HG02623 (cell line): ENCODE results near the gene CRYAA.
"Not testable (repeated sequence)": the region's sequence is repeated elsewhere in the genome, so short reads cannot be mapped to it uniquely, and the experiment has no call there.

Source experiments
- ATAC-seq: cut with Tn5 transposase; IDR thresholded peaks from one replicate; pipeline ENCODE4 v1.9.1; 2021; ENCODE audit warnings: moderate library complexity; ENCODE audit not compliant: unreplicated experiment

CRYAA gene

DNA sequence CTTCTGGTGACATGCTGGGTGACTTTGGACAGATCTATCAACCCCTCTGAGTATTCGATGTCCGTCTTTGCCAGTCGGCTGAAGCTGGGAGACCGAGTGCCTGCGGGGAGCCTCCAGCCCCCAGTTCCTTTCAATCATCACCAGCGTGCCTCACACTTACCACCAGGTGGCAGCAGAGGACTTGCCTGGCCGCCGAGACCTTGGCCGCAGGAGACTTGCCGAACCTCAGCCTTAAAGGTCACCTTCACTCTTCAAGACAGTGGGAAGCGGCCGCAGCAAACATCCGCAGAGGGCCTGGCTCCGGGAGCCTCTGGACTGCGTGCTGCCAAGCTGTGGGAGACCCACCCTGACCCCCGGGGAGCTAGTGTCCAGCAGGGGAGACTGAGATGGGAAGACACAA lies 7.8 kb downstream of the CRYAA start:
- ATAC-seq = not testable (repeated sequence)

DNA sequence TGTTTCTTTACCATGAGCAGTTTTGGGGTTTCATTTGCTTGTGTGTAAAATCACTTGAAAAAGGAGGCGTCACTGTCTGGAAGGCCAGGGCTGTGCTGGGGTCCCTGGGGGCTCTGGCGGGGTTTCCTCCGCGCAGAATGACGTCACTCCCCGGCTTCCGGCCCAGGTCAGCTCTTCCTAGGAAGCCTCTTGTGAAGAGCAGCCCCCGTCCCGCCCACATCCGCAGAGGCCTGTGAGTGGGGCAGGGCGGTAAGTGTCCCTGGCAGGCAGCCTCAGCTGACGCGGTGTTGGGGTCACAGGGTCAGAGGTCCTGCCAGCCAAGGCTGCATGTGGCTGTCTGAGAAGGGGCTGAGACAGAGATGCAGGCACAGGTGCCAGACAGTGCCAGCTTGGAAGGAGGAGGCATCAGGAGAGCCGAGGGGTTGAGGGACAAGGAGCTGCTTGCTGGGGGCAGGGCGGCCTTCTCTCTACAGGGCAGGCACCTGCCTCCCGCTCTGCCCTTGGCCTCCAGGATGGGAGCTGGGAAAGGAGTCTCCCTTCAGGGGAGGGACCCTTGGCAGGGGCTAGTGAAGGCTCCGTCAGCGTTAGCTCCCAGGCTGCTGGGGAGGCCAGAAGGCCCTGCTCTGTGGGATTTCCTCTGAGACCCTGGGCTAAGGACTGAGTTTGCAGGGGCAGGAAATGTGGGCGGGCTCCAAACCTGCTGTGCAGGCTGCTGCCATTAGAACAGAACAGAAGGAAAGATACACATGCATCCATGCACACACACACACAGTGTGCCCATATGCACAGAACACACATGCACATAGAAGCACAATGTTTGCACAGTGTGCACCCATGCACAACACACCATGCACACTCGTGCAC lies 8.5 kb downstream of the CRYAA start:
- ATAC-seq = not testable (repeated sequence)

DNA sequence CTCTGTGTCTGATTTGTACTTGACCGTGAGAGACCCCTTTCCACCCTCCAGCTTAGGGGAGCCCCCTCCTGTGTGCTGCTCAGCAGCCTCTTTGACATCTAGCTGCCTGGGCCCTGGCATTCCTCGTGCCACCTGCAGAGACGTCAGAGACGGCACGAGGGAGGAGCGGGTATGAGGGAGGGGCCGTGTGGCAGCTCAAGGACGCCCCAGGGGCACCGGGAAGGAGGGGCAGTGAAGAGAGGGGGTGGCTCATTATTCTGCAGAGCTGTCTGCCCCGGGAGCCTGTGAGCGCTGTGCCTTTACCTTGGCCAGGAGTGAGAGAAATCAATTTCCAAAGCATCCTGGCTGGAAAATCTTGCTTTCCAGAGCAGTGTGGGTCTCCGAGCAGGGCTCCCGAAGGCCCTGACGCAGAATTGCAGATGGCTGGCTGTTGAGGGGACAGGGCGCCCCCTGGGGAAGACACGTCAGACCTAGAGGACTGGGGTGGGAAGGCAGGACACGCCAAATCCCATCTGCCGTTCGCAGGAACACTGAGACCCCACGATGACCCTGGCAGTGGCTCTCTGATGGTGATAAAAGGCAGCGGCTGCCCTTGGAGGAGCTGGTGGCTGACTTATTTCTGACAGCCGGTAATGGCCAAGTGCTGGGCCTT lies 9.5 kb downstream of the CRYAA start:
- ATAC-seq = not testable (repeated sequence)

DNA sequence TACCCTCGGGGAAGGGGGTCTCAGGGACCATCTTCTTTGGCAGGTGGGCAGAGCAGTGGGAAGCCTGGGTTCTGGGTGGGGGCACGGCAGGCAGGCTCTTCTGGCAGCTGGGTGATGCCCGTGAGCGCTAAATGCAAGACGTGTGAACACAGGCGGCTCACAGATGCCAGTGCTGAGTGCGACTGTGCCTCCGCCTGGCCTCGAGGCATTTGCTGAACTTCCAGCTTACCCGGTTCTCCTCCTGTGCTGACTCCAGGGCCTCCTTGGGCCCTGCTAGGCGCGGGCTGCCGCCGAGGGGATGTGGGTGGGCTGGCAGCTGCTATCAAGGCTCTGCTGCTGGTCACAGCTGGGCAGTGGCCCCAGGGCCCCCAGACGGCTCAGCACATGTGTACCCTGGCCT lies 12.2 kb downstream of the CRYAA start:
- not testable (repeated sequence) for ATAC-seq

DNA sequence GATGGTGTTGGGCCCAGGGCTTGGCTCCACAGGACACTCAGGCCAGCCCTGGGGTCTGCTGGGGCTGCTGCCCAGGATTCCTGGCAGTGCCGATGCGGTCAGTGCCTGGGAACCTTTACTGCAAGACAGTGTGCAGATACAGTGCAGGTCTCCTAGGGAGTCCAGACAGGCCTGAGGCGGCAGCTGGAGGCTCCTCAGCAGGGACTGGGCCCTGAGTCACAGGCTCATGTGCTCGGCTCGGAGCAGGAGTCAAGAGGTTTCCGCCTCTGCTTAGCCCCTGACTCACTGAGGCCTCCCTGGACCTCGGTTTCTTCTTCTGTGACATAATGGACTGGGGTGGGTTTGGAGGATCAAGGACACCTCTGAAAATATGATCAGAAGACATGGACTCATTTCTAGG lies 18.5 kb downstream of the CRYAA start:
- ATAC-seq = not testable (repeated sequence)

DNA sequence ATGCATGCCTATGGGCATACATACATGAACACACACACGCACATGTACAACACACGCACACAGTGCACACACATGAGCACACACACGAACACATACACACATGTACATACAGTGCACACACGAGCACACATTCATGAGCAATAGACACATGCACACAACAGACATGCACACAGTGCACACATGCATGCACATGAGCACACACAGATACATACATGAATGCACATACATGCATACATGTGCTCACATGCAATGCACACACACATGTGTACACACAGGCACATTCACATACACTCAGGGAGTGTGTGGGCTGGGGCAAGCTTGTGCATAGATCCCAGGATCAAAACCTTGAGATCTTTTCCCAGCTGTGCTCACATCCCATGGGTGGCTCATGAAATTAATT lies 18.9 kb downstream of the CRYAA start:
- no peak for ATAC-seq

DNA sequence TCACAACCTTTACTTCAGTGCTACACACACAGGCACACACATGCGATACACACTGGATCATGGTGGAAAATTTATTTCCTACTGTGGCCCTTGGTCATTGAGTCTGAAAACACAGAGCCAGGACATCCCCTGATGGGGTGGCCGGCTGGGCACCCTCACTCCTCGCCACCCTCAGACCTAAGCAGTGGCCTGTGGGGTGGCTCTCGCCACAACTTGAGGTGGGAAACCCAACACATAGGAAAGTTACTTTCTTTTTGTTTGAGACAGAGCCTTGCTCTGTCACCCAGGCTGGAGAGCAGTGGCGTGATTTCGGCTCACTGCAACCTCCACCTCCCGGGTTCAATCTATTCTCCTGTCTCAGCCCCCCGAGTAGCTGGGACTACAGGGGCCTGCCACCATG lies 19.4 kb downstream of the CRYAA start:
- no peak for ATAC-seq

DNA sequence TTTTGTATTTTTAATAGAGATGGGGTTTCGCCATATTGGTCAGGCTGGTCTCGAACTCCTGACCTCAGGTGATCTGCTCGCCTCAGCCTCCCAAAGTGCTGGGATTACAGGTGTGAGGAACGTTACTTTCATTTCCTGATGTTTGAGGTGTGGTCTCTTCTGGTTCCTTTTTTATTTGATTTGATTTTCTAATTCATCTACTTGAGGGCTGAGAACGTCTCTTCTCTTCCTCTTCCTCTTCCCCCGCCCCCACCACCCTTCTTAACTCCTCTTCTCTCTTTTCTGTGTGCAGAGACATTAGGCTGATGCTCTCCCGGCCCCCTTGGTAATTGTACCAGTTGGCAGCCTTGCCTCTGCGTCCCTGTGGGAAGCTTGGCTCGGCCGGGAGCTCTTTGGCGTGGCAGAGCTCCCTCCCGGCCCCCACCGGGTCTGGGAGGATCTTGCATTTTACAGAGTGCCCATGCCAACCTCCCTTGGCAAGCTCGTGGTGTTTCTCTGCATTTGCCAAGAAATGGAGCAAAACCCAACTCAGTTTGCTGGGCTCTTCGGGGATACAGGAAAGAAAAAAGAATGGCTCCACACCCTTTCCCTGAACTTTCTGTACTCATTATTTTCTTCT lies 19.9 kb downstream of the CRYAA start:
- no peak for ATAC-seq

DNA sequence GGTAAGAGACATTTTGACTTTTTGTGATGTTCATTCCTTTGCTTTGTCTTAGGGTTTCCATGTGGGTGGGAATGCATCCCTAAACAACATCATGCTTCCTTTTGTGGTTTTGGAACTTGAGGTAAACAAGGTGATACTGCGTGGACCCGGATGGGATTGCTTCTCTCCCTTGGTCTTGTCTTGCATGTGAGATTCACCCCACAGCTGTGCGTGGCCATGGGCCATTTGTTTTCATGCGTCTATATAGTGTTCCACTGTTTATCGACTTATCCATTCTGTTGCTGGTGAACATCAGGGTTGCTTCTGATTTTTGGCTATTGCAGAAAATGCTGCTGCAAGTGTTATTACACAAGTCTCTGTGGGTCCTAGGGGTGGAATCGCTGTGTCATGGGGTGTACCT lies 21.1 kb downstream of the CRYAA start:
- no peak for ATAC-seq

DNA sequence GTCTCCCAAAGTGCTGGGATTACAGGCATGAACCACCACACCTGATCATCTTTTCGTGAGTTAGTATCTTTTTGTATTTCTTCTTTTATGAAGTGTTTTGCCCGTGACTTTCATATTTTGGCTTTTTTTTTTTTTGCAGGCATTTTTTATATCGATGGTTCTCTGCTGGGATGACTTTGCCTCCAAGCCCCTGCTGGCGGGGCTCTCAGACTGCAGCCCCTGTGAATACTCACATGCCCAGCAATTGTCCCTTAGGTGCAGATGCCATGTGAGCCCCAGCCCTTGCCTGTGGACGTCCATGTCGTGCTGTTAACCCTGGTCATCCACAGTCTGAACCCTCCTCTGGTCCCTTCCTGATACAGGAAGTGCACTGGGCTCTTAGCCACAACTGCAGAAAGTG lies 21.7 kb downstream of the CRYAA start:
- ATAC-seq = no peak

DNA sequence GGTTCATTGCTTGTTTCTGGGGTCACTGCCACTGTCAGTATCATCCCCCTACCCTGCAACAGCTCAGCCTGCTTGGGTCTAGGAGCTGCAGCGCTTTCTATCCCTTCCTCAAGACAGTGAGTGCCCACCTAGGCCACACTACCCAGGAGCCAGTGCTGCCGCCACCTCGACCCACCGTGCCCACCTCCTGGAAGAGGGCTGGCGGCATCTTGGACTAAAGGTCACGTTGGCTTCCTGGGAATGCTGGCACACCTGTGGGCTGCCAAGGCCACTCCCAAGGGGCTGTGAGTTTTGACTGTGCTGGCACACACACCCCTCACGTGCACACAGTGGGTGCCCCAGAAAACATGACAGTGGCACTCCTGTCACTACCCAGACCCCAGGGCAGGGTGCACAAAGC lies 22.1 kb downstream of the CRYAA start:
- no peak for ATAC-seq

DNA sequence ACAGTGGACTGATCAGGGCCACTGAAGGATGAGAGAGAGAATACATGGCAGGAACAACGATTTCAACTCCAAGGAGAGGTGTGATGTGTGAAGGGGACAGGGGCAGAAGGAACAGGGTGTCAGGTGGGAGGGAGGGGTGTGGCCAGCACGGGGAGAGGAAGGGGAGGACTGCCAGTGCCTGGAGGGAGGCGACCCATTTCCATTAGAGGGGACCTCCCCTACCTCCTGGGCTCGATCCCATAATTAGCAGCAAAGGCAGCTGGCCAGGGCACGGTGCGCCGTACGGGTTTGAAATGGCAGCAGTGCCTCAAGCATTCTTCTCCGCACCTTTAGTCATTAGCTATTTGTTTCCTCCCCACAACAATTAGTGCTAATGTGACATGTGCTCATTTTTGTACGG lies 22.7 kb downstream of the CRYAA start:
- ATAC-seq = no peak

DNA sequence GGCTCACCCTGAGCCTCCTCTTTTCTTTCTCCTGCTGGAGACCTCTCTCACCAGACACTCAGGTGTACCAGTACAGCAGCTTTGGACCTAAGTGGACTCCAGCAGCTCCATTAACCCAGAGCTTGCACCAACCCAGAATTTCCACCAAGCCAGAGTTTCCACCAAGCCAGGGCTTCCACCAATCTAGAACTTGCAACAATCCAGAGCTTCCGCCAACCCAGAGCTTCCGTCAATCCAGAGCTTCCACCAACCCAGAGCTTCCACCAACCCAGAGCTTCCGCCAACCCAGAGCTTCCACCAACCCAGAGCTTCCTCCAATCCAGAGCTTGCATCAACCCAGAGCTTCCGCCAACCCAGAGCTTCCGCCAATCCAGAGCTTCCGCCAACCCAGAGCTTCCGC lies 23.2 kb downstream of the CRYAA start:
- ATAC-seq = no peak

DNA sequence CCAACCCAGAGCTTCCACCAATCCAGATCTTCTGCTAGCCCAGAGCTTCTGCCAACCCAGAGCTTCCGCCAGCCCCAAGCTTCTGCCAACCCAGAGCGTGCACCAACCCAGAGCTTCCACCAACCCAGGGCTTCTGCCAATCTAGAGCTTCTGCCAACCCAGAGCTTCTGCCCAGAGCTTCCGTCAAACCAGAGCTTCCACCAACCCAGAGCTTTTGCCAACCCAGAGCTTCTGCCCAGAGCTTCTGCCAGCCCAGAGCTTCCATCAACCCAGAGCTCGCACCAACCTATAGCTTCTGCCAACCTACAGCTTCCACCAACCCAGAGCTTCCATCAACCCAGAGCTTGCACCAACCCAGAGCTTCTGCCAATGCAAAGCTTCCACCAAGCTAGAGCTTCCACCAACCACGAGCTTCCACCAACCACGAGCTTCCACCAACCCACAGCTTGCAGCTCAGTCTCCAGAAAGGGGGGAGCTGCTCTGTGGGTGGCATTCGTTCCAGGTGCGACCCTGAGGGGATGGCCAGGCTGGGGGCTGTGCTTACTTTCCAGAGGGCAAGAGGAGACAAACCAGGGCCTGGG lies 23.8 kb downstream of the CRYAA start:
- ATAC-seq = no peak

DNA sequence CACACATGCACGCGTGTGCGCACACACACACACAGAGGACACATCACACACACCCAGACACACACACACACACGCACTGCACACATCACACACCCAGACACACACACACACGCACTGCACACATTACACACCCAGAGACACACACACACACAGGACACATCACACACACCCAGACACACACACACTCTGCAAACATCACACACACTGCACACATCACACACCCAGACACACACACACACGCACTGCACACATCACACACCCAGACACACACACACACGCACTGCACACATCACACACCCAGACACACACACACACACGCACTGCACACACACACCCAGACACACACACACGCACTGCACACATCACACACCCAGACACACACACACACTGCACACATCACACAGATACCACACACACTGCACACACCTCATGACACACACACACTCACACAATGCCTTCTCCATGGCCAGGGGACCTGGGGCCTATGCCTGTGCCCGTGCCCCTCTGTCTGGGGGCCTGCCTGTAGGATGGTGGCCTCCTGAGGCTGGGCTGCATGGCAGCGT lies 24.4 kb downstream of the CRYAA start:
- ATAC-seq = no peak

DNA sequence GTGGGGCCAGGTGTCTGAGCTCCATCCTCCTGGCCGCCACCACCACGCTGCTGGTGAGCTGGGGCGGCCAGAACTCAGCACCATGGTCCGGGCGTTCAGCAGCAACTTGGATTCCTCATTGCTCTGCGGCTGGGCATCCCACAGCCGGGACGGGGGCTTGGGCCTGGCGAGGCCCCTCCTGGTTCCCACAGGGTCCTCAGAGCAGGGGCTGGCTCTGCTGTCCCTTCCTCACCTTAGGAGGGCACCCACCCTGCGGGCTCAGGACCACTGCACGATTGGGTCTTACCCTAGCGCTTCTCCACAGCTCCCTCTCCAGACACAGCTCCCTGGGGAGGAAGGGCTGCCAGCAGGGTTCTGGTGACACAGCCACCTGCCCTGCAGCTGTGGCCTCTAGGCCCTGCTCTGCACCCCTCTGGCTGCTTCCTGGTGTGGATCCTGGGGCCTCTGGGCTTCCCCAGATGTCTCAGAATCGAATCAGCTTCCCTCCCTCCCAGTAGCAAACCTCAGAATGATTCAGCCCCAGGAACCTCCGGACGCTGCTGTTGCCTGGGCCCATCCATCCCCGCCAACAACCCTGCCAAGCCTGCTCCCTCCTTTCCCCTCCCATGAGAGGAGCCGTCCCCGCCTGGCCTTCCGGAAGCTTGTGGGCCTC lies 25.0 kb downstream of the CRYAA start:
- no peak for ATAC-seq

DNA sequence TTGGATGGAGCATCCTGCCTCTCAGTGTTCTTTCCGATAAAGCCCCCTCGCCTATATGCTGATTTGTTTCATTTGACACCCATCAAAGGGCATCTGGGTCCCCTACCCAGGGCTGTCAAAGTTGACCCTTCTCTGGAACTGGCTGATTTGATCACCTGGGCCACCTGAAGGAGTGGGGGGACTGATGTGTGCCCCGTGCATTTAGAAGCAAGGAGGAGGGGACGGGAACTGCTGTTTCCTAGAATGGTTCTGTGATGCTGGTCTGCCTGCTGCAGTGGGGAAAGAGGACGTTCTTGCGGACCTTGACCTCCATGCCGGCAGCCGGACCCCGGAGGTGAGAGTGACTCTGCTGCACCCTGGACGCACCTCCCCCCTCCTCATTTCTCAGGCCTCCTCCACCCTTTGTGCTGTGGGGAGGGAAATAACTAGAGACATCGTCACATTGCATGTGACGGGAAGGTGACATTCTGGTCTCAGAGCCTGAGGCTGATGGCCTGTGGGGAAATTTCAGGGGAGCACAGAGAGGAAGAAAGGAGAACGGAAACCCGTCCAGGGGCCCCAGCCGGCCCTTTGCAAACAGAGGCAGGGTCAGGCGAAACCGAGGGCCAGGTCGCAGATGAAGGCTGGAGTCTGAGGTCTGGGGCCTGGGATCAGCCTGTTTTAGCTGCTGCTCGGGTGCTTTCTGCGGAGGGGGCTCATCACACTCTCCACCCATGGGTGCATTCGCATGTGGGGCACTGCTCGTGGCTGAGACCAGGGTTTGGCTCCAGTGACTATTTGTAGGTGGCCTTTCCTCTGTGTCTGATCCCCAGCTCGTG lies 25.7 kb downstream of the CRYAA start:
- ATAC-seq = no peak

DNA sequence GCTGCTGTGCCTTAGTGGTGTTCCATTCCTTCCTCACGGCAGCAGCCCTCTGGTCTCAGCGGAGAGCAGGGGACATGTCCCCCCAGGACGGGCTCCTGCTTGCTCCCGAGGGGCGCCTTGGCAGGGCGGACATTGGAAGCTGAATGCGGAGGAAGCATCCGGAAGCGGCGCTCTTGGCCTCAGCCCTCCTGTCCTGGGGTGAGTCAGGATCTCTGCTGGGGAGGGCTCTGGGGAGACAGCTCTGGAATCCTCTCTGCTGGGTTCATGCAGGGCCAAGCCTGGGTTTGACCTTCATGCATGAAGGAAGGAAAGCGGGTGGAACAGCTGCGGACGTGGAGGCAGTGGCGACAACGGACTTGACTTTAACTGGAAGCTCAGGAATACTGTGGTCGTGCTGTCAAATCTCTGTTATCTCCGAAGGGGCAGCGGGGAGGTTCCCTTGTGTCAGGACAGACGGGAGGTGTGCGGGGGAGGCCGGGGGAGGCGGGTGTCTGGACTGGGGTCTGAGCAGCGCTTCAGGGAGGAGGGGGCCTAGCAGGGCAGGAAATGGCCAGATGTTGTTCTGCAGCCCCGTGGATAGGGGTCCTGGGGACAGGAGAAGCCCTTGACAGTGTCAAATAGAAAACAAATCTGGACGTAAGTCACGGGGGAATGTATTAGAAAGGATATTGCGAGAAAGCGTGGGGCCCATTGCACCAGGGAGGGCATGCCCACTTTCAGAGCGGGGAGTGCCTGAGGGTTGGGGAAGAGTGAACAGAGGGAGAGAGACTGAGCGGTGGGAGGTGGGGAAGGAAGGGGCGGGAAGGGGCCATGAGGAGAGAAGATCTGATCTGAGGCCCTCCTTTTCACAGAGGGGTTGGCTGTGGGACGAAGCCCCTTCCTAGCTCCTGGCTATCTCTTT lies 26.6 kb downstream of the CRYAA start:
- ATAC-seq = no peak

DNA sequence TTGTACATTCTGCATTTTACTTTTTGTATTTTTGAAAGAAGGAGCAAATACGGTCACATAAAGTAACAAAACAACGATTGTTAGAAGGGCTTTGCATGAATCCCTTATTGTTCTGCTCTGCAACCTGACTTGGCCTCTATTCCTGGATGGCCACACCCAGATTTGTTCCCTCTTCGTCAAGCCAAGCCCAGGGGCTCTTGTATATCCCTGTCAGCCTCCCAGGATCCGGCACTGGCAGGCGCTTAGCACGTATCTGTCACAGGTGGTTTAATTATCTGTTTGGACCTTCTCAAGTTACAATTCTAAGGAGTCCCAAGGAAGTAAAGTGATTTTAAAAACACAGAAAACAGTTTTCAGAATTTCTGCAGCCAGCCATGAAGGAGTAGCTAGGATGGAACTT lies 28.0 kb downstream of the CRYAA start:
- no peak for ATAC-seq
